ENCODE results near the gene ATP7B.

GRCh38 chr13:51925865-51926527 lies 85.3 kb downstream of the ATP7B start:
- no peak for TF ChIP-seq POLR2A (IDR thresholded peaks at IDR 0.05; ENCODE audit: low read depth, low read length)
- TF ChIP-seq EZH2 (IDR thresholded peaks at IDR 0.05; ENCODE audit: borderline replicate concordance, low read depth, low read length, severe bottlenecking): no peak
- TF ChIP-seq MAX (IDR thresholded peaks at IDR 0.05; ENCODE audit: insufficient read depth, insufficient read length): no peak
- TF ChIP-seq CTCF (IDR thresholded peaks at IDR 0.05; ENCODE audit: extremely low read depth in 1 of 2, insufficient read depth in 1 of 2, low read depth in 1 of 2, low read length in 2 of 2): no peak
